KMS-11 (cell line): Measurements from ENCODE around the gene ADAM30.

Experiments used
- H2AFZ ChIP-seq: fragments of 200-600 bp; sonication (generic); 2 replicates; pipeline ENCODE4 v1.6.1; 2016; ENCODE audit warnings: antibody characterized with exemption, mixed run types, low read depth
- H3K27ac ChIP-seq: fragments of 200-600 bp; sonication (generic); 2 replicates; pipeline ENCODE4 v1.6.1; 2016; ENCODE audit warnings: mild to moderate bottlenecking, mixed run types
- H3K27me3 ChIP-seq: fragments of 200-600 bp; sonication (generic); 2 replicates; pipeline ENCODE4 v1.6.1; 2017; ENCODE audit warnings: mild to moderate bottlenecking, low read depth, mixed run types, moderate library complexity; ENCODE audit not compliant: insufficient read depth
- H3K36me3 ChIP-seq: fragments of 200-600 bp; sonication (generic); 2 replicates; pipeline ENCODE4 v1.6.1; 2017; ENCODE audit warnings: mild to moderate bottlenecking, mixed run types; ENCODE audit not compliant: insufficient read depth
- H3K4me1 ChIP-seq: fragments of 200-600 bp; sonication (generic); 2 replicates; pipeline ENCODE4 v1.6.1; 2016; ENCODE audit warnings: mild to moderate bottlenecking, low read depth, mixed run types; ENCODE audit not compliant: poor library complexity, severe bottlenecking
- H3K4me2 ChIP-seq: fragments of 200-600 bp; sonication (generic); 2 replicates; pipeline ENCODE4 v1.7.0; 2016; ENCODE audit warnings: mild to moderate bottlenecking, mixed run types
- H3K4me3 ChIP-seq: fragments of 200-600 bp; sonication (generic); IDR thresholded peaks from 2 replicates; pipeline ENCODE4 v1.6.1; 2017; ENCODE audit warnings: low read depth, low read length, mixed read lengths; ENCODE audit not compliant: insufficient read depth
- H3K79me2 ChIP-seq: fragments of 200-600 bp; sonication (generic); 2 replicates; pipeline ENCODE4 v1.6.1; 2016; ENCODE audit warnings: low read depth, mixed run types; ENCODE audit not compliant: insufficient read depth
- H3K9ac ChIP-seq: fragments of 200-600 bp; sonication (generic); 2 replicates; pipeline ENCODE4 v1.6.1; 2016; ENCODE audit warnings: mild to moderate bottlenecking, mixed run types
- H4K20me1 ChIP-seq: fragments of 200-600 bp; sonication (generic); 2 replicates; pipeline ENCODE4 v1.6.1; 2016; ENCODE audit warnings: mild to moderate bottlenecking, mixed run types; ENCODE audit not compliant: insufficient read depth
- CTCF ChIP-seq: fragments of 200-600 bp; sonication (generic); conservative IDR thresholded peaks from 2 replicates; pipeline ENCODE4 v1.6.1; 2017; ENCODE audit warnings: low read depth, mild to moderate bottlenecking, antibody characterized with exemption, low read length, moderate library complexity, mixed read lengths

ADAM30 gene

GRCh38 chr1:119882132-119883049, 13.9 kb downstream of the ADAM30 start:
- Histone ChIP-seq H3K27me3 (no peaks in the 10 kb centered on the region), H3K27ac (no peak overlapping the region), H2AFZ (no peak overlapping the region), H3K79me2 (no peaks in the 10 kb centered on the region), H3K4me3 (no peak overlapping the region), H3K9ac (no peak overlapping the region), H4K20me1 (no peaks in the 10 kb centered on the region), H3K36me3 (no peaks in the 10 kb centered on the region), H3K4me2 (no peak overlapping the region), H3K4me1 (no peaks in the 10 kb centered on the region)
- no peak for TF ChIP-seq CTCF

GRCh38 chr1:119879510-119880434, 16.5 kb downstream of the ADAM30 start:
- Histone ChIP-seq H3K79me2 (no peaks in the 10 kb centered on the region), H3K9ac (no peak overlapping the region), H2AFZ (no peak overlapping the region), H3K27me3 (no peaks in the 10 kb centered on the region), H4K20me1 (no peaks in the 10 kb centered on the region), H3K4me2 (no peak overlapping the region), H3K4me3 (no peak overlapping the region), H3K27ac (no peak overlapping the region), H3K4me1 (no peaks in the 10 kb centered on the region), H3K36me3 (no peaks in the 10 kb centered on the region)
- no peak for TF ChIP-seq CTCF

- no peaks in the 10 kb centered on the region for H3K27me3 ChIP-seq
- no peak overlapping the region for H3K4me2 ChIP-seq
- H4K20me1 ChIP-seq = no peaks in the 10 kb centered on the region
- H3K27ac ChIP-seq = no peak overlapping the region
- H3K79me2 ChIP-seq = no peaks in the 10 kb centered on the region
- no peaks in the 10 kb centered on the region for H3K4me1 ChIP-seq
- no peak overlapping the region for H3K4me3 ChIP-seq
- no peak overlapping the region for H3K9ac ChIP-seq
- TF ChIP-seq CTCF = no peak
- H2AFZ ChIP-seq = no peak overlapping the region
- H3K36me3 ChIP-seq = no peaks in the 10 kb centered on the region
Measured at GRCh38 chr1:119878171-119878570, 18.1 kb downstream of the ADAM30 start.

- no peaks in the 10 kb centered on the region for H3K79me2 ChIP-seq
- H3K27me3 ChIP-seq = no peaks in the 10 kb centered on the region
- H4K20me1 ChIP-seq = no peaks in the 10 kb centered on the region
- H3K36me3 ChIP-seq = no peaks in the 10 kb centered on the region
- H3K27ac ChIP-seq = no peak overlapping the region
- no peak overlapping the region for H2AFZ ChIP-seq
- no peak for TF ChIP-seq CTCF
- peaks cover 4% of the 10 kb centered on the region for H3K4me1 ChIP-seq
- H3K4me3 ChIP-seq = no peak overlapping the region
- no peak overlapping the region for H3K9ac ChIP-seq
- no peak overlapping the region for H3K4me2 ChIP-seq
Measured at GRCh38 chr1:119874186-119874585, 22.1 kb downstream of the ADAM30 start.
